DOHH2 (cell line): ENCODE results near the gene AXIN1.

Source experiments
- H3F3A ChIP-seq: fragments of 200-600 bp; sonication (generic), shearing (Covaris generic); 2 replicates; pipeline ENCODE4 v1.6.0; 2016; ENCODE audit warnings: antibody characterized with exemption, mild to moderate bottlenecking; ENCODE audit not compliant: control insufficient read depth, insufficient read depth
- H3K27ac ChIP-seq: fragments of 200-600 bp; sonication (generic); 2 replicates; pipeline ENCODE4 v1.5.1; 2014; ENCODE audit warnings: low read depth, mild to moderate bottlenecking, low read length, moderate library complexity
- H3K27me3 ChIP-seq: fragments of 200-600 bp; sonication (generic); 2 replicates; pipeline ENCODE4 v1.6.1; 2014; ENCODE audit warnings: mild to moderate bottlenecking, low read length, mixed read lengths; ENCODE audit not compliant: control insufficient read depth
- H3K36me3 ChIP-seq: fragments of 200-600 bp; sonication (generic); 2 replicates; pipeline ENCODE4 v1.6.1; 2014; ENCODE audit warnings: mild to moderate bottlenecking, low read length, moderate library complexity, mixed read lengths; ENCODE audit not compliant: control insufficient read depth
- H3K4me1 ChIP-seq: fragments of 200-600 bp; sonication (generic); 2 replicates; pipeline ENCODE4 v1.6.1; 2014; ENCODE audit warnings: mild to moderate bottlenecking, low read length, mixed read lengths; ENCODE audit not compliant: control insufficient read depth
- H3K4me2 ChIP-seq: fragments of 200-600 bp; sonication (generic); 2 replicates; pipeline ENCODE4 v1.6.0; 2014; ENCODE audit warnings: mild to moderate bottlenecking, low read length, moderate library complexity
- H3K4me3 ChIP-seq: fragments of 200-600 bp; sonication (generic); 2 replicates; pipeline ENCODE4 v1.5.1; 2014; ENCODE audit warnings: mild to moderate bottlenecking, low read length, mixed read lengths
- H3K79me2 ChIP-seq: fragments of 200-600 bp; sonication (generic); 2 replicates; pipeline ENCODE4 v1.6.1; 2014; ENCODE audit warnings: mild to moderate bottlenecking, low read length, mixed read lengths; ENCODE audit not compliant: control insufficient read depth
- H3K9me2 ChIP-seq: fragments of 200-600 bp; sonication (generic); replicated peaks from 2 replicates; pipeline ENCODE4 v1.6.1; 2014; ENCODE audit warnings: mild to moderate bottlenecking, low read length, mixed read lengths; ENCODE audit not compliant: control insufficient read depth
- H3K9me3 ChIP-seq: fragments of 200-600 bp; sonication (generic); 2 replicates; pipeline ENCODE4 v1.6.1; 2014; ENCODE audit warnings: antibody characterized with exemption, low read length, mixed read lengths; ENCODE audit not compliant: control insufficient read depth, insufficient read depth
- H4K20me1 ChIP-seq: fragments of 200-600 bp; sonication (generic); 2 replicates; pipeline ENCODE4 v1.6.0; 2014; ENCODE audit warnings: low read depth, mild to moderate bottlenecking, antibody characterized with exemption, low read length, moderate library complexity; ENCODE audit not compliant: control insufficient read depth, insufficient read depth
- CTCF ChIP-seq: fragments of 200-600 bp; sonication (generic); IDR thresholded peaks from one replicate; pipeline ENCODE4 v1.5.1; 2014; ENCODE audit warnings: antibody characterized with exemption, mild to moderate bottlenecking, low read depth, low read length; ENCODE audit not compliant: poor library complexity, severe bottlenecking
- EZH2phosphoT487 ChIP-seq: fragments of 200-600 bp; sonication (generic); IDR thresholded peaks from 2 replicates; pipeline ENCODE4 v1.6.1; 2017; ENCODE audit warnings: borderline replicate concordance, mild to moderate bottlenecking, antibody characterized with exemption, low read length, moderate library complexity, mixed read lengths

The AXIN1 gene

DNA sequence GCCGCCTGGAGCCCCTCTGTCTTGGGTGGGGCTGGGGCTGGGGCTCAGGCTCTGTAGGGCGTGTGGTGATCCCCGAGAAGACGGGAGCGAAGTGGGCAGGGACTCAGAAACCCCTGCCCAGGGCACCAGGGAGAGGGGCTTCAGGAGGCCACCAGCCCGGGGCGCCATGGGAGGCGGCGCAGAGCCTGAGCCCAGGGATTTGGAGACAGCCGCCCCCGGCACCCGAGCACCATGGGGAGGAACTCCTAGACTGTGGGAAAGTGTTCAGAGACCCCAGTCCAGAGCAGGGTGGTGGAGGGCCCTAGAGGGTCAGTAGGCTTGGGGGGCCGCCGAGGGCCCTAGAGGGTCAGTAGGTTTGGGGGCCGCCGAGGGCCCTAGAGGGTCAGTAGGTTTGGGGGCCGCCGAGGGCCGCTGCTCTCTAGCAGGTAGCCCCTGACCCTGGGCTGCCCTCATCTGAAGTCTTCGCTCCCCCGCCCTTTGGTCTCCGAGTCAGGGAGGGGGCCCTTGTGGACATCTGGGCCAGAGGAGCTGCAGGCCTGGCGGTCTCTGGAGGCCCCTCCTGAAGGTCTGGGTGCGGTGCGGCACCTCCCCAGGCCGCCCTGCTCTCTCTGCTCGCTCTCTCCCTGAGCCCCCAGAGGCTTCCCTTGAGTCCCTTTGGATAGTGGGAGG, 71.4 kb downstream of the AXIN1 start:
- no peak overlapping the region for H3K27ac ChIP-seq
- H3K27me3 ChIP-seq, result peaks cover 6% of the 10 kb centered on the region; the same call in 1 of the 2 replicates
- no peaks in the 10 kb centered on the region for H3K36me3 ChIP-seq
- no peak for TF ChIP-seq EZH2phosphoT487
- TF ChIP-seq CTCF, result no peak
- no peak overlapping the region for H3K4me3 ChIP-seq
- H3K9me2 ChIP-seq, result no peaks in the 10 kb centered on the region
- no peaks in the 10 kb centered on the region for H3K79me2 ChIP-seq
- no peaks in the 10 kb centered on the region for H4K20me1 ChIP-seq
- H3K9me3 ChIP-seq, result no peaks in the 10 kb centered on the region
- H3F3A ChIP-seq, result no peaks in the 10 kb centered on the region
- peaks cover 9% of the 10 kb centered on the region for H3K4me1 ChIP-seq
- H3K4me2 ChIP-seq, result no peak overlapping the region

DNA sequence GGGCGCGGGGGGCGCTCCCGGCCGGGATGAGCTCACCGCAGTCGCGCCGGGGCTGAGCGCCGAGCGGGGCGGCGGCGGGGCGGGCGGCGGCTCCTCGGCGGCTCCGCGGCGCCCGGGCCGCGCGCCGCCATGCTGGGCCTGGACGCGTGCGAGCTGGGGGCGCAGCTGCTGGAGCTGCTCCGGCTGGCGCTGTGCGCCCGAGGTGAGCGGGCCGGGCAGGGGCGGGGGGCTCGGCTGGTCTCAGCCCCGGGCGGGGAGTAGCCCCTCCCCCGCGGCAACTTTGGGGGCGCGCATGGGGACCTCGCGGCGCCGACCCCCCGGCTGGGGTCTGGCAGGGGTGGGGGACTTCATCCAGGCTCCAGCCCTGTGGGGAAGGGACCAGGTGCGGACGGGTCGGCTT, 72.0 kb downstream of the AXIN1 start, which contains the start of gene ARHGDIG:
TSS of gene ARHGDIG (plus strand) at position 40 of the 400 bp plus-strand sequence. CDS start at position 130, 90 bp downstream.
- no peak within 1 kb of the TSS for H3K4me3 ChIP-seq
- H3K9me2 ChIP-seq, result no peaks in the 10 kb centered on the region
- H3K4me1 ChIP-seq, result peaks cover 8% of the 10 kb centered on the region
- no peaks in the 10 kb centered on the region for H3F3A ChIP-seq
- no peaks in the 10 kb centered on the region for H3K79me2 ChIP-seq
- TF ChIP-seq CTCF (no peak), EZH2phosphoT487 (no peak)
- no peaks in the 10 kb centered on the region for H3K9me3 ChIP-seq
- H3K27me3 ChIP-seq, result peaks cover 8% of the 10 kb centered on the region; the same call in 1 of the 2 replicates
- H3K36me3 ChIP-seq, result no peaks in the 10 kb centered on the region
- no peak within 1 kb of the TSS for H3K4me2 ChIP-seq
- no peak within 1 kb of the TSS for H3K27ac ChIP-seq
- no peaks in the 10 kb centered on the region for H4K20me1 ChIP-seq

DNA sequence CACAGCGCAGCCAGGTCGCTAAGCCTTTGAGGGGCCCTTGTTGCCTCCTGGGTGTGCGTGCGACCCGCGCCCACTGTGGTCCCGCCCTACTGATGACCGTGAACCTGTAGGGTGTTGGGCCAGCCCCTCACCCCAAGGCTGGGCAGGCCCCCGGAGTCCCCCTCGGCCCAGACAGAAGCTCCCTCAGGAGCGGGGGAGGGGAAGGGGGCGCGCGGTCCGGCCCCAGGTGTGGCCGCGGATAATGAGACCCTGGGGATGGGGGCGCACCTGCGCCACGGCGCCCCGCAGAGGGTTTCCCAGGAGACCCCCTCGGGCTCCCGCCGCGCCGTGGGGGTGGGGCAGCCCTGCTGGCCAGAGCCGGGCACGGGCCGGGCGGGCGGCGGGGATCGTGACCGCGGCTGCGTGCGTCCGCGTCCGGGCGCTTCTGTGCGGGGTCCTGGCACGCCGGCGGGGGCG, 72.5 kb downstream of the AXIN1 start:
- Histone ChIP-seq H3K9me2 (no peaks in the 10 kb centered on the region), H3K9me3 (no peaks in the 10 kb centered on the region), H3K79me2 (no peaks in the 10 kb centered on the region), H3K4me3 (no peak overlapping the region), H3K4me1 (peaks cover 5% of the 10 kb centered on the region), H3K27ac (no peak overlapping the region), H4K20me1 (no peaks in the 10 kb centered on the region), H3K36me3 (no peaks in the 10 kb centered on the region), H3F3A (no peaks in the 10 kb centered on the region), H3K4me2 (no peak overlapping the region), H3K27me3 (peaks cover 11% of the 10 kb centered on the region)
- TF ChIP-seq CTCF (no peak), EZH2phosphoT487 (no peak)
